GM12891 (cell line): ENCODE data around the gene RAD51AP2.

ENCODE experiments used
- PAX5 ChIP-seq: IDR thresholded peaks from 2 replicates; pipeline ENCODE4 v1.6.1; 2011; ENCODE audit warnings: low read length, moderate library complexity, mild to moderate bottlenecking; ENCODE audit not compliant: insufficient read depth, severe bottlenecking
- POLR2A ChIP-seq: IDR thresholded peaks from 2 replicates; pipeline ENCODE4 v1.6.1; 2011; ENCODE audit warnings: low read depth, low read length, control low read depth
- POLR2AphosphoS5 ChIP-seq: IDR thresholded peaks from 2 replicates; pipeline ENCODE4 v1.6.1; 2011; ENCODE audit warnings: low read depth, low read length, control low read depth
- POU2F2 ChIP-seq: IDR thresholded peaks from 2 replicates; pipeline ENCODE4 v1.6.1; 2011; ENCODE audit warnings: low read depth, mild to moderate bottlenecking, control low read depth, low read length, moderate library complexity
- SPI1 ChIP-seq: IDR thresholded peaks from 2 replicates; pipeline ENCODE4 v1.6.1; 2011; ENCODE audit warnings: low read depth, low read length, control low read depth
- TAF1 ChIP-seq: IDR thresholded peaks from 2 replicates; pipeline ENCODE4 v1.6.1; 2011; ENCODE audit warnings: low read depth, low read length, control low read depth

DNA sequence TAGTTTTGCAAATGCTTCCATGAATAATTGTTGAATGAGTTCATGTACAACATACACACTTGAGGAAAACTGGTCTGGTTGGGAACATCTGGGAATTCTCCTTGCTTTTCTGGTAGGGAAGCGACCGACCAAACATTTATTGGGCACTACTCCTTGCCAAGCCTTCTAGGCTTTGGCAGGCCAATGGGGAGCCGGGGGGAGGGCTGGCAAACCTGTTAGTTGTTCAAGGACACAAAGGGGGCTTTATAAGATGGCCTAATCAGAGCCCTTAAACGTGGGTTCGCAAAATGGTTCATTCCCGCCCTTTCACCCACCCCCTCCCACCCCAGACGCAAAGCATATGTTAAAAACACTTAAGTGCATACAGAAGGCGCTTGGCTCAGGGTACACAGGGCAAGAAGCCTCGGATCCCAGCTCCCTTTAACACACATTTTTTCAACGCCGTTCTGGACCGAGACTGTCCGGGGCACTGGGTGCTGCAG is 21.4 kb upstream of the RAD51AP2 start:
- no peak for TF ChIP-seq POLR2A
- TF ChIP-seq TAF1, result no peak
- TF ChIP-seq POLR2AphosphoS5, result no peak
- no peak for TF ChIP-seq SPI1
- no peak for TF ChIP-seq POU2F2
- TF ChIP-seq PAX5, result no peak
